K562 (cell line): ENCODE results near the gene AGFG2. TPM values are rescaled to one million over a fixed set of nuclear protein-coding genes. Genes with fewer than 3 reads are reported as not detected.

ENCODE experiments used
- CBX3 ChIP-seq, 2 experiments: IDR thresholded peaks; 1 replicate in 1 of 2; 2 replicates in 1 of 2; pipeline ENCODE4 v1.6.1; 2012; ENCODE audit warnings: inconsistent platforms in 2 of 2, low read length in 2 of 2, borderline replicate concordance in 1 of 2, control low read depth in 1 of 2
- MEIS2 ChIP-seq: fragments of 450-650 bp; IDR thresholded peaks from 2 replicates; pipeline ENCODE4 v1.6.1; 2014; ENCODE audit warnings: mild to moderate bottlenecking; ENCODE audit not compliant: partially characterized antibody
- NFYB ChIP-seq: IDR thresholded peaks from 2 replicates; pipeline ENCODE4 v1.6.1; 2011; ENCODE audit warnings: mild to moderate bottlenecking, moderate library complexity; ENCODE audit not compliant: insufficient read length; ENCODE audit errors: extremely low read depth
- PHB ChIP-seq: fragments of 250-450 bp; sonication (Bioruptor Pico); IDR thresholded peaks from 2 replicates; pipeline ENCODE4 v1.5.0; 2021
- RAD21 ChIP-seq, 2 experiments: fragments of 250-450 bp in 1 of 2; fragments of 450-650 bp in 1 of 2; sonication (Bioruptor Pico) in 1 of 2; formaldehyde crosslinking in 1 of 2; IDR thresholded peaks in 1 of 2; conservative IDR thresholded peaks in 1 of 2; 2 replicates each; pipeline versions ENCODE4 v1.4.0 to v1.8.0; 2020 to 2022; ENCODE audit warnings: mild to moderate bottlenecking in 2 of 2, moderate library complexity in 1 of 2
- SRF ChIP-seq, 2 experiments: fragments of 250-450, 450-650 bp in 1 of 2; sonication (Bioruptor Pico) in 1 of 2; sonication (generic) in 1 of 2; formaldehyde crosslinking; IDR thresholded peaks; 2 replicates each; pipeline versions ENCODE4 v1.5.0 to v1.5.1; 2020 to 2022; ENCODE audit warnings: mild to moderate bottlenecking in 1 of 2, missing genetic modification reagents in 1 of 2
- STAT5B ChIP-seq: fragments of 250-450 bp; sonication (Bioruptor Pico); IDR thresholded peaks from 2 replicates; pipeline ENCODE4 v1.8.0; 2021; ENCODE audit warnings: mild to moderate bottlenecking, inconsistent platforms
- TCF7L2 ChIP-seq: fragments of 150-350 bp; IDR thresholded peaks from 2 replicates; pipeline ENCODE4 v1.6.1; 2016; ENCODE audit warnings: low read depth, mild to moderate bottlenecking, low read length, moderate library complexity
- TRIM28 ChIP-seq: fragments of 450-650 bp; IDR thresholded peaks from 2 replicates; pipeline ENCODE4 v1.6.1; 2017
- ZNF354B ChIP-seq: fragments of 250-450 bp; sonication (Bioruptor Pico); IDR thresholded peaks from 2 replicates; pipeline ENCODE4 v1.4.0; 2020
- polyA plus RNA-seq, 8 experiments: library from polyadenylated mRNA; depleted of rRNA in 4 of 8; stranded (reverse) in 5 of 8; unstranded in 3 of 8; fragments of >200 nt; fragmentation: Nextera tagmentation in 2 of 8; fragmentation: Illumina TruSeq in 1 of 8; extraction: Ambion mirVana in 2 of 8; extraction: Trizol in 1 of 8; gene quantifications; 2 replicates each; pipeline versions ENCODE4 v1.2.1 to v1.2.3, GENCODE V29; 2011 to 2014; ENCODE audit warnings: inconsistent platforms in 1 of 8, missing spikeins in 1 of 8
- total RNA-seq, 7 experiments: library from RNA; depleted of rRNA in 6 of 7; stranded (reverse); fragments of >200 nt in 6 of 7; fragmentation: Illumina TruSeq in 2 of 7; extraction: Trizol in 2 of 7; gene quantifications; 2 replicates each; pipeline versions ENCODE4 v1.2.1 to v1.2.3, GENCODE V29; 2011 to 2021; ENCODE audit warnings: low replicate concordance in 1 of 7
- TF ChIP-seq, protein P1 (sequence below): fragments of 450-650 bp; IDR thresholded peaks from 2 replicates; pipeline ENCODE4 v1.6.1; 2017; ENCODE audit warnings: antibody characterized with exemption, mild to moderate bottlenecking
- TF ChIP-seq, protein P2 (sequence below): fragments of 250-450 bp; sonication (Bioruptor Pico); IDR thresholded peaks from 2 replicates; pipeline ENCODE4 v1.8.0; 2022; ENCODE audit warnings: inconsistent platforms, mild to moderate bottlenecking, moderate library complexity, borderline replicate concordance
- TF ChIP-seq, protein P3 (sequence below): fragments of 450-650 bp; formaldehyde crosslinking; IDR thresholded peaks from 2 replicates; pipeline ENCODE4 v1.4.0; 2020; ENCODE audit warnings: mild to moderate bottlenecking, moderate library complexity
- TF ChIP-seq, protein P4 (sequence below): fragments of 200-800 bp; sonication (Bioruptor generic); IDR thresholded peaks from 2 replicates; pipeline ENCODE4 v1.6.1; 2017; ENCODE audit warnings: missing genetic modification characterization, missing compliant biosample characterization
- TF ChIP-seq, protein P5 (sequence below): fragments of 250-450 bp; sonication (Bioruptor Pico); IDR thresholded peaks from 2 replicates; pipeline ENCODE4 v1.9.0; 2021; ENCODE audit warnings: mild to moderate bottlenecking, inconsistent platforms

Gene AGFG2
- total and polyA plus RNA-seq, 9 of the 15 experiments (the other 6 are each of a cell fraction or from before 2014, with no cell fraction given) = 0.31 to 23.1 (median 6.5) TPM

DNA sequence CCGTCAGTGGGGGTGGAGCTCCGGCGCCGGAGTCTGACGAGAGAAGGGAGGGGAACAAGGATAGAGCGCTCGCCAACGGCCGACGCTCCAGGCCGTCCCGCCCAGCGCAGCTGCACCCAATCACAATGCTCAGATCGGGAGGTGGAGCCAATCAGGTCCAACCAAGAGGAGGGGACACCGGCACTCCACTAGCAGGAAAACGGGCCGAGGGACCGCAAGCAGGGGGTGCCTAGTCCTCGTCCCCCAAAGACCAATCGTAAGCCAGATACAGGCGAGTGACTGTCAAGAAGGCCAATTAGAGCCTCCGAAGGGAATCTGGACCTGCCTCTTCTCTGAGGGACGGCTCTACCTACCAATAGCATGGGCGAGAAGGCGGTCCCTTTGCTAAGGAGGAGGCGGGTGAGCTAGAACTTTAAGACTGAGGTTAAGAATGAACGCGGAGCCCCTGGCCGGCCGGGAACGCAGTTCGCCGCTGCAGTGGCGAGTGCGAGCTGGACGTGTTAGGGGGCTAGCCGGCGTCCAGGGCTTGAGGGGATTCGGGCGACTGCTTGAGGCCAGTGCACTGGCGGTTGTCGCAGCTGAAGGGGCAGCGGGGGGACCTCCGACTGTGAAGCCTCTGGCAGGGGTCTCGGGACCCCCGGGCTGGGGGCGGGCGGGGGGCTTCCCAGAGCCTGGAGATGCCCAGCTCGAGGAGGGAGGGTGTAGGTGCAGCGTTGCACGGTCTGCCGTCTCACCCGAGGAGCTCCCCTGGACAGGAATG is 47.4 kb downstream of the AGFG2 start, which contains the start of gene FBXO24 (continued):
- TF ChIP-seq, protein P1, sequence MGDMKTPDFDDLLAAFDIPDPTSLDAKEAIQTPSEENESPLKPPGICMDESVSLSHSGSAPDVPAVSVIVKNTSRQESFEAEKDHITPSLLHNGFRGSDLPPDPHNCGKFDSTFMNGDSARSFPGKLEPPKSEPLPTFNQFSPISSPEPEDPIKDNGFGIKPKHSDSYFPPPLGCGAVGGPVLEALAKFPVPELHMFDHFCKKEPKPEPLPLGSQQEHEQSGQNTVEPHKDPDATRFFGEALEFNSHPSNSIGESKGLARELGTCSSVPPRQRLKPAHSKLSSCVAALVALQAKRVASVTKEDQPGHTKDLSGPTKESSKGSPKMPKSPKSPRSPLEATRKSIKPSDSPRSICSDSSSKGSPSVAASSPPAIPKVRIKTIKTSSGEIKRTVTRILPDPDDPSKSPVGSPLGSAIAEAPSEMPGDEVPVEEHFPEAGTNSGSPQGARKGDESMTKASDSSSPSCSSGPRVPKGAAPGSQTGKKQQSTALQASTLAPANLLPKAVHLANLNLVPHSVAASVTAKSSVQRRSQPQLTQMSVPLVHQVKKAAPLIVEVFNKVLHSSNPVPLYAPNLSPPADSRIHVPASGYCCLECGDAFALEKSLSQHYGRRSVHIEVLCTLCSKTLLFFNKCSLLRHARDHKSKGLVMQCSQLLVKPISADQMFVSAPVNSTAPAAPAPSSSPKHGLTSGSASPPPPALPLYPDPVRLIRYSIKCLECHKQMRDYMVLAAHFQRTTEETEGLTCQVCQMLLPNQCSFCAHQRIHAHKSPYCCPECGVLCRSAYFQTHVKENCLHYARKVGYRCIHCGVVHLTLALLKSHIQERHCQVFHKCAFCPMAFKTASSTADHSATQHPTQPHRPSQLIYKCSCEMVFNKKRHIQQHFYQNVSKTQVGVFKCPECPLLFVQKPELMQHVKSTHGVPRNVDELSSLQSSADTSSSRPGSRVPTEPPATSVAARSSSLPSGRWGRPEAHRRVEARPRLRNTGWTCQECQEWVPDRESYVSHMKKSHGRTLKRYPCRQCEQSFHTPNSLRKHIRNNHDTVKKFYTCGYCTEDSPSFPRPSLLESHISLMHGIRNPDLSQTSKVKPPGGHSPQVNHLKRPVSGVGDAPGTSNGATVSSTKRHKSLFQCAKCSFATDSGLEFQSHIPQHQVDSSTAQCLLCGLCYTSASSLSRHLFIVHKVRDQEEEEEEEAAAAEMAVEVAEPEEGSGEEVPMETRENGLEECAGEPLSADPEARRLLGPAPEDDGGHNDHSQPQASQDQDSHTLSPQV = no peak
- TF ChIP-seq ZNF354B (CRISPR knock-in tag) (no peak), RAD21 (CRISPR knock-in tag; conservative IDR thresholded peaks at IDR 0.05 in 1 of 2, IDR thresholded peaks at IDR 0.05 in 1 of 2) (no peak), TRIM28 (no peak), SRF (CRISPR knock-in tag; IDR thresholded peaks at IDR 0.05) (peak in 1 of 2 experiments; percentile 36; a peak in 1 of 4 replicates), CBX3 (IDR thresholded peaks at IDR 0.05; ENCODE audit: borderline replicate concordance in 1 of 2, low read length in 2 of 2) (no peak), PHB (CRISPR knock-in tag) (no peak), MEIS2 (no peak), TCF7L2 (peak; percentile 80), STAT5B (CRISPR knock-in tag) (no peak), NFYB (peak; percentile 95)
- TF ChIP-seq, protein P2, sequence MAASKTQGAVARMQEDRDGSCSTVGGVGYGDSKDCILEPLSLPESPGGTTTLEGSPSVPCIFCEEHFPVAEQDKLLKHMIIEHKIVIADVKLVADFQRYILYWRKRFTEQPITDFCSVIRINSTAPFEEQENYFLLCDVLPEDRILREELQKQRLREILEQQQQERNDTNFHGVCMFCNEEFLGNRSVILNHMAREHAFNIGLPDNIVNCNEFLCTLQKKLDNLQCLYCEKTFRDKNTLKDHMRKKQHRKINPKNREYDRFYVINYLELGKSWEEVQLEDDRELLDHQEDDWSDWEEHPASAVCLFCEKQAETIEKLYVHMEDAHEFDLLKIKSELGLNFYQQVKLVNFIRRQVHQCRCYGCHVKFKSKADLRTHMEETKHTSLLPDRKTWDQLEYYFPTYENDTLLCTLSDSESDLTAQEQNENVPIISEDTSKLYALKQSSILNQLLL (CRISPR knock-in tag) = no peak
- TF ChIP-seq, protein P3, sequence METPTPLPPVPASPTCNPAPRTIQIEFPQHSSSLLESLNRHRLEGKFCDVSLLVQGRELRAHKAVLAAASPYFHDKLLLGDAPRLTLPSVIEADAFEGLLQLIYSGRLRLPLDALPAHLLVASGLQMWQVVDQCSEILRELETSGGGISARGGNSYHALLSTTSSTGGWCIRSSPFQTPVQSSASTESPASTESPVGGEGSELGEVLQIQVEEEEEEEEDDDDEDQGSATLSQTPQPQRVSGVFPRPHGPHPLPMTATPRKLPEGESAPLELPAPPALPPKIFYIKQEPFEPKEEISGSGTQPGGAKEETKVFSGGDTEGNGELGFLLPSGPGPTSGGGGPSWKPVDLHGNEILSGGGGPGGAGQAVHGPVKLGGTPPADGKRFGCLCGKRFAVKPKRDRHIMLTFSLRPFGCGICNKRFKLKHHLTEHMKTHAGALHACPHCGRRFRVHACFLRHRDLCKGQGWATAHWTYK = 0 out of 2 replicates have a peak, but pooled peaks have one; percentile 39
- TF ChIP-seq, protein P4, sequence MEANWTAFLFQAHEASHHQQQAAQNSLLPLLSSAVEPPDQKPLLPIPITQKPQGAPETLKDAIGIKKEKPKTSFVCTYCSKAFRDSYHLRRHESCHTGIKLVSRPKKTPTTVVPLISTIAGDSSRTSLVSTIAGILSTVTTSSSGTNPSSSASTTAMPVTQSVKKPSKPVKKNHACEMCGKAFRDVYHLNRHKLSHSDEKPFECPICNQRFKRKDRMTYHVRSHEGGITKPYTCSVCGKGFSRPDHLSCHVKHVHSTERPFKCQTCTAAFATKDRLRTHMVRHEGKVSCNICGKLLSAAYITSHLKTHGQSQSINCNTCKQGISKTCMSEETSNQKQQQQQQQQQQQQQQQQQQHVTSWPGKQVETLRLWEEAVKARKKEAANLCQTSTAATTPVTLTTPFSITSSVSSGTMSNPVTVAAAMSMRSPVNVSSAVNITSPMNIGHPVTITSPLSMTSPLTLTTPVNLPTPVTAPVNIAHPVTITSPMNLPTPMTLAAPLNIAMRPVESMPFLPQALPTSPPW (CRISPR knock-in tag) = peak; percentile 95
- TF ChIP-seq, protein P5, sequence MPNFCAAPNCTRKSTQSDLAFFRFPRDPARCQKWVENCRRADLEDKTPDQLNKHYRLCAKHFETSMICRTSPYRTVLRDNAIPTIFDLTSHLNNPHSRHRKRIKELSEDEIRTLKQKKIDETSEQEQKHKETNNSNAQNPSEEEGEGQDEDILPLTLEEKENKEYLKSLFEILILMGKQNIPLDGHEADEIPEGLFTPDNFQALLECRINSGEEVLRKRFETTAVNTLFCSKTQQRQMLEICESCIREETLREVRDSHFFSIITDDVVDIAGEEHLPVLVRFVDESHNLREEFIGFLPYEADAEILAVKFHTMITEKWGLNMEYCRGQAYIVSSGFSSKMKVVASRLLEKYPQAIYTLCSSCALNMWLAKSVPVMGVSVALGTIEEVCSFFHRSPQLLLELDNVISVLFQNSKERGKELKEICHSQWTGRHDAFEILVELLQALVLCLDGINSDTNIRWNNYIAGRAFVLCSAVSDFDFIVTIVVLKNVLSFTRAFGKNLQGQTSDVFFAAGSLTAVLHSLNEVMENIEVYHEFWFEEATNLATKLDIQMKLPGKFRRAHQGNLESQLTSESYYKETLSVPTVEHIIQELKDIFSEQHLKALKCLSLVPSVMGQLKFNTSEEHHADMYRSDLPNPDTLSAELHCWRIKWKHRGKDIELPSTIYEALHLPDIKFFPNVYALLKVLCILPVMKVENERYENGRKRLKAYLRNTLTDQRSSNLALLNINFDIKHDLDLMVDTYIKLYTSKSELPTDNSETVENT (CRISPR knock-in tag) = no peak
